ENCODE data around the gene MYO7B.

MYO7B gene

DNA sequence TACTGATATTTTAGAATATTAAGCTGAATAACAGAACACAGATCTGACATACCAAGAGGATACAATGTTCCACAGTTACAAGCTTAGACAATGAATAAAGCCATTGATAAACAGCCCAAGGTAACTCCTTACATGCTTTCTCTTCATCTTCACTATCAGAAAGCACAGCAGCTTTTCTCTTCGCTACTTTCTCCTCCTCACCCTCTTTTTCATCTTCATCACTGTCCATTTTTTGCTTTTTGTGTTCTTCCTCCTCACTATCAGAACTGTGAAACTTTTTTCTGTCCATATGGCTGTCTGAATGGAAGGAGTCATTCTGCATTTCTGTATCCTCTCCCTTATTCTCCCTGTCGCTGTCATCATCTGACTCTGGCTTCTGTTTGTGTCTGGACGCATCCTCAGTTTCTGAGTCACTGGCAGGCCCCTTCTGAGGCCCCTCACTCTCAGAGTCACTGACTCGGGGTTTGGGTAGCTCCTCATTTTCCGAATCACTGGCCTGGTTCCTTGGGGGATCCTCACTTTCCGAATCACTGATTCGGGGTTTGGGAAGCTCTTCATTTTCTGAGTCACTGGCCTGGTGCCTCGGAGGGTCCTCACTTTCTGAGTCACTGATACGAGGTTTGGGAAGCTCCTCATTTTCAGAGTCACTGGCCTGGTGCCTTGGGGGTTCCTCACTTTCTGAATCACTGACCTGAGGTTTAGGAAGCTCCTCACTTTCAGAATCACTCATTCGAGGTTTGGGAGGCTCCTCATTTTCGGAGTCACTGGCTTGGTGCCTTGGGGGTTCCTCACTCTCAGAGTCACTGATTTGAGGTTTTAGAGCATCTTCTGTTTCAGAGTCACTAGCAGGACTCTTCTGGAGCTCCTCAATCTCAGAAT is 30.7 kb upstream of the MYO7B start:
- DNase-seq (no peak), ATAC-seq (ENCODE audit: insufficient read depth, low read depth) (no peak)
- H3K4me1 ChIP-seq (ENCODE audit: insufficient read depth, low read length) = no peaks in the 10 kb centered on the region
- peaks cover 84% of the 10 kb centered on the region for H3K36me3 ChIP-seq (ENCODE audit: insufficient read depth, low read length)
- H3K9ac ChIP-seq (ENCODE audit: low read depth, low read length) = no peak overlapping the region
- H3K79me2 ChIP-seq (ENCODE audit: insufficient read depth, low read length) = peaks cover 64% of the 10 kb centered on the region
- H3K4me2 ChIP-seq (ENCODE audit: insufficient read depth, low read length) = no peak overlapping the region
- no peaks in the 10 kb centered on the region for H3K9me3 ChIP-seq (ENCODE audit: insufficient read depth, low read length, severe bottlenecking)
- TF ChIP-seq EZH2 (IDR thresholded peaks at IDR 0.05; ENCODE audit: borderline replicate concordance, low read depth, low read length, severe bottlenecking) = no peak
- TF ChIP-seq, protein P1, sequence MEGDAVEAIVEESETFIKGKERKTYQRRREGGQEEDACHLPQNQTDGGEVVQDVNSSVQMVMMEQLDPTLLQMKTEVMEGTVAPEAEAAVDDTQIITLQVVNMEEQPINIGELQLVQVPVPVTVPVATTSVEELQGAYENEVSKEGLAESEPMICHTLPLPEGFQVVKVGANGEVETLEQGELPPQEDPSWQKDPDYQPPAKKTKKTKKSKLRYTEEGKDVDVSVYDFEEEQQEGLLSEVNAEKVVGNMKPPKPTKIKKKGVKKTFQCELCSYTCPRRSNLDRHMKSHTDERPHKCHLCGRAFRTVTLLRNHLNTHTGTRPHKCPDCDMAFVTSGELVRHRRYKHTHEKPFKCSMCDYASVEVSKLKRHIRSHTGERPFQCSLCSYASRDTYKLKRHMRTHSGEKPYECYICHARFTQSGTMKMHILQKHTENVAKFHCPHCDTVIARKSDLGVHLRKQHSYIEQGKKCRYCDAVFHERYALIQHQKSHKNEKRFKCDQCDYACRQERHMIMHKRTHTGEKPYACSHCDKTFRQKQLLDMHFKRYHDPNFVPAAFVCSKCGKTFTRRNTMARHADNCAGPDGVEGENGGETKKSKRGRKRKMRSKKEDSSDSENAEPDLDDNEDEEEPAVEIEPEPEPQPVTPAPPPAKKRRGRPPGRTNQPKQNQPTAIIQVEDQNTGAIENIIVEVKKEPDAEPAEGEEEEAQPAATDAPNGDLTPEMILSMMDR (IDR thresholded peaks at IDR 0.05; ENCODE audit: borderline replicate concordance, extremely low read depth, low read length, poor library complexity, severe bottlenecking) = no peak
- H4K20me1 ChIP-seq (ENCODE audit: insufficient read depth, low read length) = peaks cover 40% of the 10 kb centered on the region; the same call in 1 of the 2 replicates
- no peak overlapping the region for H3K27ac ChIP-seq (ENCODE audit: low read length)
- no peaks in the 10 kb centered on the region for H3K27me3 ChIP-seq (ENCODE audit: insufficient read depth, low read length, poor library complexity)
- no peak overlapping the region for H3K4me3 ChIP-seq (ENCODE audit: low read depth in 1 of 2, low read length in 2 of 2)
- no peak overlapping the region for H2AFZ ChIP-seq (ENCODE audit: low read depth, low read length)

- Histone ChIP-seq H3K79me2 (ENCODE audit: insufficient read depth, low read length) (peaks cover 80% of the 10 kb centered on the region), H3K9ac (ENCODE audit: low read depth, low read length) (no peak overlapping the region), H3K27me3 (ENCODE audit: insufficient read depth, low read length, poor library complexity) (no peaks in the 10 kb centered on the region), H3K4me2 (ENCODE audit: insufficient read depth, low read length) (no peak overlapping the region), H3K9me3 (ENCODE audit: insufficient read depth, low read length, severe bottlenecking) (no peaks in the 10 kb centered on the region), H3K4me3 (ENCODE audit: low read depth in 1 of 2, low read length in 2 of 2) (no peak overlapping the region), H3K4me1 (ENCODE audit: insufficient read depth, low read length) (no peaks in the 10 kb centered on the region), H3K27ac (ENCODE audit: low read length) (no peak overlapping the region), H2AFZ (ENCODE audit: low read depth, low read length) (no peak overlapping the region), H4K20me1 (ENCODE audit: insufficient read depth, low read length) (peaks cover 57% of the 10 kb centered on the region; the same call in 1 of the 2 replicates), H3K36me3 (ENCODE audit: insufficient read depth, low read length) (peaks cover 82% of the 10 kb centered on the region)
- DNase-seq (no peak), ATAC-seq (ENCODE audit: insufficient read depth, low read depth) (no peak)
- TF ChIP-seq, protein P1 (IDR thresholded peaks at IDR 0.05; ENCODE audit: borderline replicate concordance, extremely low read depth, low read length, poor library complexity, severe bottlenecking) = no peak
- no peak for TF ChIP-seq EZH2 (IDR thresholded peaks at IDR 0.05; ENCODE audit: borderline replicate concordance, low read depth, low read length, severe bottlenecking)
Observed at GRCh38 chr2:127506510-127506909, 29.0 kb upstream of the MYO7B start.

DNA sequence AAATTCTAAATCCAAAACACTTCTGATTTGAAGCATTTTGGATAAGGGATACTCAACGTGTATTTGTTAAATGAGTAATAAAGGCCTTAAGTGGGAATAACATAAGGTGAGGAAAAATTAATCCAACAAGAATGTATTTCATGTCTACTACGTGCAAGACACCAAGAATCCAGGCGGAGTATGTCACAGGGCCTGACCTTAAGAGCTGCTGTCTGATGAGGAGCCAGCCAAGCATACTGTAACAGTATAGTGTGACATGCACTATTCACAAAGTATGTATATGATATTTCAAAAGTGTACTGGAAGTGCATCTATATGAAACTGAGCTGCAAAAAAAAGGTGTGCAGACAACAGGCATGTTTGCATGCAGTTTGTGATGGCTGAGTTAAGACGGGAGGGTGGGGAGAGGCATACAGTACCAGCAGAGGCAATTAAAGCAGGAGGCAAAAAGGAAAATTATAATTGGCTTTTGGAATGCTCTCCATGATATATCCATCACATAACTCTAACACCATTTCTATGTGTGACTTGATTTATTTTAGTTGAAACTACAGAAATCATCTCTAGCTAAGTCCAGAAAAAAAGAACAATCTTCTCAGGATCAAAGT is 27.4 kb upstream of the MYO7B start:
- no peak for DNase-seq
- Histone ChIP-seq H3K4me2 (ENCODE audit: insufficient read depth, low read length) (no peak overlapping the region), H3K4me1 (ENCODE audit: insufficient read depth, low read length) (peaks cover 7% of the 10 kb centered on the region), H3K79me2 (ENCODE audit: insufficient read depth, low read length) (peaks cover 93% of the 10 kb centered on the region), H3K27me3 (ENCODE audit: insufficient read depth, low read length, poor library complexity) (no peaks in the 10 kb centered on the region), H2AFZ (ENCODE audit: low read depth, low read length) (no peak overlapping the region), H3K9me3 (ENCODE audit: insufficient read depth, low read length, severe bottlenecking) (no peaks in the 10 kb centered on the region), H3K36me3 (ENCODE audit: insufficient read depth, low read length) (peaks cover 79% of the 10 kb centered on the region), H3K27ac (ENCODE audit: low read length) (no peak overlapping the region), H3K9ac (ENCODE audit: low read depth, low read length) (no peak overlapping the region), H4K20me1 (ENCODE audit: insufficient read depth, low read length) (peaks cover 69% of the 10 kb centered on the region; the same call in 1 of the 2 replicates), H3K4me3 (ENCODE audit: low read depth in 1 of 2, low read length in 2 of 2) (no peak overlapping the region)
- TF ChIP-seq, protein P1 (IDR thresholded peaks at IDR 0.05; ENCODE audit: borderline replicate concordance, extremely low read depth, low read length, poor library complexity, severe bottlenecking) = no peak
- TF ChIP-seq EZH2 (IDR thresholded peaks at IDR 0.05; ENCODE audit: borderline replicate concordance, low read depth, low read length, severe bottlenecking) = no peak
- no peak for ATAC-seq (ENCODE audit: insufficient read depth, low read depth)
